Neural cell (in vitro differentiated cells): ENCODE data around the gene ADRA1B.

ENCODE experiments used
- EZH2 ChIP-seq: fragments of 200-600, 300-800 bp; shearing (Covaris generic), sonication (generic); IDR thresholded peaks from 2 replicates; pipeline ENCODE4 v1.6.1; 2014; ENCODE audit warnings: antibody characterized with exemption, low read length, borderline replicate concordance, mild to moderate bottlenecking; ENCODE audit not compliant: insufficient read depth, poor library complexity, severe bottlenecking
- SMC3 ChIP-seq: fragments of 450-650 bp; conservative IDR thresholded peaks from 2 replicates; pipeline ENCODE4 v1.6.1; 2014; ENCODE audit warnings: antibody characterized with exemption, mild to moderate bottlenecking, moderate library complexity; ENCODE audit not compliant: poor library complexity
- TAF1 ChIP-seq: IDR thresholded peaks from 2 replicates; pipeline ENCODE4 v1.6.1; 2012; ENCODE audit warnings: low read depth
- TF ChIP-seq, protein P1 (sequence below): fragments of 450-650 bp; IDR thresholded peaks from 2 replicates; pipeline ENCODE4 v1.5.1; 2014; ENCODE audit warnings: antibody characterized with exemption, mild to moderate bottlenecking, moderate library complexity; ENCODE audit not compliant: poor library complexity, severe bottlenecking
- TF ChIP-seq, protein P2 (sequence below): IDR thresholded peaks from 2 replicates; pipeline ENCODE4 v1.6.1; 2012; ENCODE audit warnings: borderline replicate concordance

DNA sequence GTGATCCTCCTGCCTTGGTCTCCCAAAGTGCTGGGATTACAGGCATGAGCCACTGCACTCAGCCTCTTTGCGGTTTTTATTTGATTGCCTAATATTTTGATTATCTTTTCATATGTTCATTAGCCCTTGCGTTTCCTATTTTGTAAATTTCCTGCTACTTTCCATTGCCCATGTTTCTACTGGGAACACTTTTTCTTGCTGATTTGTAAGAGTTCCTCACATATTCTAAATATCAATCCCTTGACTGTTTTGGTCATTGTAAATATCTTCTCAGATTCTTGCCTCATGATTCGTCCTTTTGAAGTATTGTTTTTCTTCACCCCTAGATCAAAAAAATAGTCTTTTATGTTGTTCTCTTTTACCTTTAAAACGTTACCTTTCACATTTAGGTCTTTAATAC, 54.8 kb downstream of the ADRA1B start:
- no peak for TF ChIP-seq SMC3
- TF ChIP-seq, protein P1, sequence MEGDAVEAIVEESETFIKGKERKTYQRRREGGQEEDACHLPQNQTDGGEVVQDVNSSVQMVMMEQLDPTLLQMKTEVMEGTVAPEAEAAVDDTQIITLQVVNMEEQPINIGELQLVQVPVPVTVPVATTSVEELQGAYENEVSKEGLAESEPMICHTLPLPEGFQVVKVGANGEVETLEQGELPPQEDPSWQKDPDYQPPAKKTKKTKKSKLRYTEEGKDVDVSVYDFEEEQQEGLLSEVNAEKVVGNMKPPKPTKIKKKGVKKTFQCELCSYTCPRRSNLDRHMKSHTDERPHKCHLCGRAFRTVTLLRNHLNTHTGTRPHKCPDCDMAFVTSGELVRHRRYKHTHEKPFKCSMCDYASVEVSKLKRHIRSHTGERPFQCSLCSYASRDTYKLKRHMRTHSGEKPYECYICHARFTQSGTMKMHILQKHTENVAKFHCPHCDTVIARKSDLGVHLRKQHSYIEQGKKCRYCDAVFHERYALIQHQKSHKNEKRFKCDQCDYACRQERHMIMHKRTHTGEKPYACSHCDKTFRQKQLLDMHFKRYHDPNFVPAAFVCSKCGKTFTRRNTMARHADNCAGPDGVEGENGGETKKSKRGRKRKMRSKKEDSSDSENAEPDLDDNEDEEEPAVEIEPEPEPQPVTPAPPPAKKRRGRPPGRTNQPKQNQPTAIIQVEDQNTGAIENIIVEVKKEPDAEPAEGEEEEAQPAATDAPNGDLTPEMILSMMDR = no peak
- TF ChIP-seq EZH2 = no peak
- TF ChIP-seq, protein P2, sequence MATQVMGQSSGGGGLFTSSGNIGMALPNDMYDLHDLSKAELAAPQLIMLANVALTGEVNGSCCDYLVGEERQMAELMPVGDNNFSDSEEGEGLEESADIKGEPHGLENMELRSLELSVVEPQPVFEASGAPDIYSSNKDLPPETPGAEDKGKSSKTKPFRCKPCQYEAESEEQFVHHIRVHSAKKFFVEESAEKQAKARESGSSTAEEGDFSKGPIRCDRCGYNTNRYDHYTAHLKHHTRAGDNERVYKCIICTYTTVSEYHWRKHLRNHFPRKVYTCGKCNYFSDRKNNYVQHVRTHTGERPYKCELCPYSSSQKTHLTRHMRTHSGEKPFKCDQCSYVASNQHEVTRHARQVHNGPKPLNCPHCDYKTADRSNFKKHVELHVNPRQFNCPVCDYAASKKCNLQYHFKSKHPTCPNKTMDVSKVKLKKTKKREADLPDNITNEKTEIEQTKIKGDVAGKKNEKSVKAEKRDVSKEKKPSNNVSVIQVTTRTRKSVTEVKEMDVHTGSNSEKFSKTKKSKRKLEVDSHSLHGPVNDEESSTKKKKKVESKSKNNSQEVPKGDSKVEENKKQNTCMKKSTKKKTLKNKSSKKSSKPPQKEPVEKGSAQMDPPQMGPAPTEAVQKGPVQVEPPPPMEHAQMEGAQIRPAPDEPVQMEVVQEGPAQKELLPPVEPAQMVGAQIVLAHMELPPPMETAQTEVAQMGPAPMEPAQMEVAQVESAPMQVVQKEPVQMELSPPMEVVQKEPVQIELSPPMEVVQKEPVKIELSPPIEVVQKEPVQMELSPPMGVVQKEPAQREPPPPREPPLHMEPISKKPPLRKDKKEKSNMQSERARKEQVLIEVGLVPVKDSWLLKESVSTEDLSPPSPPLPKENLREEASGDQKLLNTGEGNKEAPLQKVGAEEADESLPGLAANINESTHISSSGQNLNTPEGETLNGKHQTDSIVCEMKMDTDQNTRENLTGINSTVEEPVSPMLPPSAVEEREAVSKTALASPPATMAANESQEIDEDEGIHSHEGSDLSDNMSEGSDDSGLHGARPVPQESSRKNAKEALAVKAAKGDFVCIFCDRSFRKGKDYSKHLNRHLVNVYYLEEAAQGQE = no peak
- no peak for TF ChIP-seq TAF1
